ENCODE measurements around the gene ZNG1A.
"Not testable (repeated sequence)": the region's sequence is repeated elsewhere in the genome, so short reads cannot be mapped to it uniquely, and the experiment has no call there.

Gene ZNG1A

GRCh38 chr9:219670-220365, 41.0 kb upstream of the ZNG1A start:
- no peak overlapping the region for H3K4me3 ChIP-seq (ENCODE audit: low read depth, low read length)
- no peaks in the 10 kb centered on the region for H3K36me3 ChIP-seq
- no peak for TF ChIP-seq CTCF (IDR thresholded peaks at IDR 0.05; ENCODE audit: low read depth, low read length)
- DNase-seq, result no peak
- no peaks in the 10 kb centered on the region for H3K27me3 ChIP-seq (ENCODE audit: insufficient read depth, low read depth, severe bottlenecking)
- H3K27ac ChIP-seq, result no peak overlapping the region
- peaks cover 3% of the 10 kb centered on the region for H3K9me3 ChIP-seq (ENCODE audit: severe bottlenecking)

GRCh38 chr9:219036-219435, 40.2 kb upstream of the ZNG1A start:
- H3K9me3 ChIP-seq (ENCODE audit: severe bottlenecking); H3K27me3 ChIP-seq (ENCODE audit: insufficient read depth, low read depth, severe bottlenecking); DNase-seq; H3K36me3 ChIP-seq; H3K4me3 ChIP-seq (ENCODE audit: low read depth, low read length); H3K27ac ChIP-seq: not testable (repeated sequence)

GRCh38 chr9:217950-218349, 39.1 kb upstream of the ZNG1A start:
- Histone ChIP-seq H3K36me3 (no peaks in the 10 kb centered on the region), H3K27me3 (ENCODE audit: insufficient read depth, low read depth, severe bottlenecking) (no peaks in the 10 kb centered on the region), H3K9me3 (ENCODE audit: severe bottlenecking) (peaks cover 7% of the 10 kb centered on the region), H3K4me3 (ENCODE audit: low read depth, low read length) (no peak overlapping the region), H3K27ac (no peak overlapping the region)
- TF ChIP-seq CTCF (IDR thresholded peaks at IDR 0.05; ENCODE audit: low read depth, low read length), result no peak
- DNase-seq, result no peak

GRCh38 chr9:216866-217265, 38.0 kb upstream of the ZNG1A start:
- no peaks in the 10 kb centered on the region for H3K36me3 ChIP-seq
- H3K27ac ChIP-seq, result no peak overlapping the region
- H3K27me3 ChIP-seq (ENCODE audit: insufficient read depth, low read depth, severe bottlenecking), result no peaks in the 10 kb centered on the region
- DNase-seq, result no peak
- peaks cover 7% of the 10 kb centered on the region for H3K9me3 ChIP-seq (ENCODE audit: severe bottlenecking)
- H3K4me3 ChIP-seq (ENCODE audit: low read depth, low read length), result no peak overlapping the region
- TF ChIP-seq CTCF (IDR thresholded peaks at IDR 0.05; ENCODE audit: low read depth, low read length), result no peak

GRCh38 chr9:215631-216155, 36.8 kb upstream of the ZNG1A start:
- Histone ChIP-seq H3K27me3 (ENCODE audit: insufficient read depth, low read depth, severe bottlenecking) (no peaks in the 10 kb centered on the region), H3K27ac (no peak overlapping the region), H3K36me3 (no peaks in the 10 kb centered on the region), H3K4me3 (ENCODE audit: low read depth, low read length) (no peak overlapping the region), H3K9me3 (ENCODE audit: severe bottlenecking) (peaks cover 7% of the 10 kb centered on the region)
- no peak for TF ChIP-seq CTCF (IDR thresholded peaks at IDR 0.05; ENCODE audit: low read depth, low read length)
- DNase-seq, result no peak

- no peak for TF ChIP-seq CTCF (IDR thresholded peaks at IDR 0.05; ENCODE audit: low read depth, low read length)
- Histone ChIP-seq H3K27ac (no peak within 1 kb of the TSS), H3K36me3 (no peaks in the 10 kb centered on the region; the same call in 1 of the 2 replicates), H3K27me3 (ENCODE audit: insufficient read depth, low read depth, severe bottlenecking) (no peaks in the 10 kb centered on the region), H3K4me3 (ENCODE audit: low read depth, low read length) (no peak within 1 kb of the TSS), H3K9me3 (ENCODE audit: severe bottlenecking) (peaks cover 7% of the 10 kb centered on the region)
- DNase-seq, result no peak
Measured at GRCh38 chr9:214648-215493, 36.0 kb upstream of the ZNG1A start, which contains the start of gene DOCK8. DOCK8 (plus strand) TSS chr9:214865; CDS start chr9:214977, 112 bp downstream.
